Measurements from ENCODE around the gene VTI1A. TPM values are rescaled to one million over a fixed set of nuclear protein-coding genes. Genes with fewer than 3 reads are reported as not detected.

The VTI1A gene
- total and polyA plus RNA-seq, 2 of the 4 experiments (the other 2 are of a cell fraction), result 9.7 to 24.9 TPM

DNA sequence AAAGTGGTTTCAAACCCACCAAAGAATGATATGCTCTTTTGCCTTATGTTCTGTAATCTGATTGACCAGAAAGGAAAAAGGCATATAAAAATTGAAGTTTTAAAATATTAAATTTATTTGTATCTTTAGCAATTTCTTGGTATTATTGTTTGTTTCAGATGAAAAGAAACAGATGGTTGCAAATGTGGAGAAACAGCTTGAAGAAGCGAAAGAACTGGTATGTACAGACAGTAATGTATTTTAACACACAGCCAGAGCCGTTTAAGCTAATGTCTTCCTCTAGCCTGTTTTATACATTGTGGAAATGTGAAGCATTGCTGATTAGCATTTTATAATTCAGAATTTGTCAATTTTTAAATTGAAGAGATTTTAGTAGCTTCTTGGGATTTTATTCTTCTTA is 13.4 kb downstream of the VTI1A start:
- POLR2A ChIA-PET (ENCODE audit: unreplicated experiment), result interaction anchor here (0.7 to 0.8 kb wide), 2 partner anchors 12 to 512 kb away, joined by 3 read pairs; no protein-coding TSS in a partner anchor
- no peak overlapping the region for H4K91ac ChIP-seq (ENCODE audit: insufficient read depth, low read depth, low read length)
- intact Hi-C loops (cut with micrococcal nuclease) (no loop called here), in situ Hi-C loops (cut with MboI; ENCODE audit: low sequenced_read_pairs) (no loop called here), dilution Hi-C loops (cut with HindIII; ENCODE audit: low sequenced_read_pairs, unreplicated experiment) (no loop called here)
- no peak overlapping the region for H3K23ac ChIP-seq (ENCODE audit: low read depth, low read length)
- WGBS, 2 experiments (ENCODE audit: extremely low coverage in 2 of 2, insufficient read length in 1 of 2), result no CpG with 5 or more reads among the region's 2 CpGs
- no TSS peak for BruUV-seq (replicated peaks)
- CTCF ChIA-PET, result no interaction called here
- H3K4me3 ChIP-seq (ENCODE audit: insufficient read depth, low read depth, low read length), result no peak overlapping the region
- H2AK9ac ChIP-seq (replicated peaks; ENCODE audit: low read depth, low read length, poor library complexity), result no peak overlapping the region
- no peaks in the 10 kb centered on the region for H3K27me3 ChIP-seq (ENCODE audit: control insufficient read depth, insufficient read depth, low read length)
- H4K8ac ChIP-seq (ENCODE audit: low read depth in 2 of 2, low read length in 2 of 2), result 0 out of 4 replicates have a peak overlapping the region, but pooled peaks of 1 of the 2 experiments have one; percentile 15
- H3K9me3 ChIP-seq (ENCODE audit: control insufficient read depth, insufficient read depth, low read length), result no peaks in the 10 kb centered on the region
- no peak overlapping the region for H3K4me2 ChIP-seq (ENCODE audit: low read depth, low read length)
- no peak overlapping the region for H3K56ac ChIP-seq (ENCODE audit: extremely low read depth, insufficient read depth, low read length)
- H3K18ac ChIP-seq (ENCODE audit: low read depth, low read length), result no peak overlapping the region
- H3K4me1 ChIP-seq (ENCODE audit: control insufficient read depth, insufficient read depth, low read length), result 0 out of 2 replicates have a peak, but pooled peaks cover 2% of the 10 kb centered on the region
- H2BK20ac ChIP-seq (ENCODE audit: low read depth, low read length), result no peak overlapping the region
- no peak overlapping the region for H3K14ac ChIP-seq (replicated peaks; ENCODE audit: low read depth, low read length)
- H2BK5ac ChIP-seq (ENCODE audit: low read depth, low read length, poor library complexity, severe bottlenecking), result no peak overlapping the region
- H3K36me3 ChIP-seq (ENCODE audit: control insufficient read depth, insufficient read depth, low read length), result peaks cover 9% of the 10 kb centered on the region
- H3K27ac ChIP-seq (ENCODE audit: insufficient read depth, low read length), result no peak overlapping the region
- H3K9me1 ChIP-seq (ENCODE audit: insufficient read depth, low read length), result peaks cover 2% of the 10 kb centered on the region; the same call in 1 of the 2 replicates
- no peak for DNase-seq
- no peak overlapping the region for H2BK15ac ChIP-seq (ENCODE audit: low read depth, low read length)
- H3K79me1 ChIP-seq (ENCODE audit: low read depth in 1 of 2, low read length in 2 of 2), result peaks cover 21 to 23% of the 10 kb centered on the region in 2 experiments
- ATAC-seq (ENCODE audit: low read depth), result no peak
- H3K4ac ChIP-seq (ENCODE audit: low read depth, low read length), result no peak overlapping the region
- TF ChIP-seq MAZ (IDR thresholded peaks at IDR 0.05; ENCODE audit: borderline replicate concordance, low read depth, low read length), result no peak
- no peak for TF ChIP-seq MXI1 (IDR thresholded peaks at IDR 0.05; ENCODE audit: borderline replicate concordance, low read depth, low read length)
- TF ChIP-seq RCOR1 (IDR thresholded peaks at IDR 0.05; ENCODE audit: insufficient replicate concordance, low read length), result no peak
- TF ChIP-seq SMC3 (IDR thresholded peaks at IDR 0.05; ENCODE audit: low read depth, low read length), result no peak
- TF ChIP-seq RAD21 (IDR thresholded peaks at IDR 0.05; ENCODE audit: low read length), result no peak
- no peak for TF ChIP-seq USF2 (IDR thresholded peaks at IDR 0.05; ENCODE audit: low read depth, low read length)
- no peak for TF ChIP-seq POLR2A (IDR thresholded peaks at IDR 0.05; ENCODE audit: low read depth, low read length)
- no peak for TF ChIP-seq BHLHE40 (IDR thresholded peaks at IDR 0.05; ENCODE audit: low read depth, low read length)
- TF ChIP-seq, protein P1, sequence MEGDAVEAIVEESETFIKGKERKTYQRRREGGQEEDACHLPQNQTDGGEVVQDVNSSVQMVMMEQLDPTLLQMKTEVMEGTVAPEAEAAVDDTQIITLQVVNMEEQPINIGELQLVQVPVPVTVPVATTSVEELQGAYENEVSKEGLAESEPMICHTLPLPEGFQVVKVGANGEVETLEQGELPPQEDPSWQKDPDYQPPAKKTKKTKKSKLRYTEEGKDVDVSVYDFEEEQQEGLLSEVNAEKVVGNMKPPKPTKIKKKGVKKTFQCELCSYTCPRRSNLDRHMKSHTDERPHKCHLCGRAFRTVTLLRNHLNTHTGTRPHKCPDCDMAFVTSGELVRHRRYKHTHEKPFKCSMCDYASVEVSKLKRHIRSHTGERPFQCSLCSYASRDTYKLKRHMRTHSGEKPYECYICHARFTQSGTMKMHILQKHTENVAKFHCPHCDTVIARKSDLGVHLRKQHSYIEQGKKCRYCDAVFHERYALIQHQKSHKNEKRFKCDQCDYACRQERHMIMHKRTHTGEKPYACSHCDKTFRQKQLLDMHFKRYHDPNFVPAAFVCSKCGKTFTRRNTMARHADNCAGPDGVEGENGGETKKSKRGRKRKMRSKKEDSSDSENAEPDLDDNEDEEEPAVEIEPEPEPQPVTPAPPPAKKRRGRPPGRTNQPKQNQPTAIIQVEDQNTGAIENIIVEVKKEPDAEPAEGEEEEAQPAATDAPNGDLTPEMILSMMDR (conservative IDR thresholded peaks at IDR 0.05; ENCODE audit: low read depth, low read length), result no peak
- TF ChIP-seq, protein P2, sequence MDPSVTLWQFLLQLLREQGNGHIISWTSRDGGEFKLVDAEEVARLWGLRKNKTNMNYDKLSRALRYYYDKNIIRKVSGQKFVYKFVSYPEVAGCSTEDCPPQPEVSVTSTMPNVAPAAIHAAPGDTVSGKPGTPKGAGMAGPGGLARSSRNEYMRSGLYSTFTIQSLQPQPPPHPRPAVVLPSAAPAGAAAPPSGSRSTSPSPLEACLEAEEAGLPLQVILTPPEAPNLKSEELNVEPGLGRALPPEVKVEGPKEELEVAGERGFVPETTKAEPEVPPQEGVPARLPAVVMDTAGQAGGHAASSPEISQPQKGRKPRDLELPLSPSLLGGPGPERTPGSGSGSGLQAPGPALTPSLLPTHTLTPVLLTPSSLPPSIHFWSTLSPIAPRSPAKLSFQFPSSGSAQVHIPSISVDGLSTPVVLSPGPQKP (IDR thresholded peaks at IDR 0.05; ENCODE audit: borderline replicate concordance, low read depth, low read length), result no peak
- no peak for TF ChIP-seq FOS (IDR thresholded peaks at IDR 0.05; ENCODE audit: low read depth, low read length)
- TF ChIP-seq RFX5 (IDR thresholded peaks at IDR 0.05; ENCODE audit: low read depth, low read length), result no peak
- TF ChIP-seq NFE2L2 (IDR thresholded peaks at IDR 0.05; ENCODE audit: low read depth, low read length), result no peak
- H3K9ac ChIP-seq (ENCODE audit: low read depth, low read length), result no peak overlapping the region
- H4K5ac ChIP-seq (ENCODE audit: low read depth, low read length), result no peak overlapping the region
- no peaks in the 10 kb centered on the region for H4K20me1 ChIP-seq (ENCODE audit: insufficient read depth, low read length)
- no peak overlapping the region for H2AFZ ChIP-seq (replicated peaks; ENCODE audit: low read length, poor library complexity)
- H2AK5ac ChIP-seq (ENCODE audit: low read depth, low read length), result no peak overlapping the region
- no peak overlapping the region; the same call in 1 of the 2 replicates for H2BK120ac ChIP-seq (ENCODE audit: low read depth, low read length)

All from IMR-90 (cell line).